Neural progenitor cell (in vitro differentiated cells): ENCODE data around the gene CLECL1.

Experiments
- EZH2 ChIP-seq: fragments of 200-600 bp; sonication (generic); IDR thresholded peaks from 2 replicates; pipeline ENCODE4 v1.6.1; 2017; ENCODE audit warnings: antibody characterized with exemption, mild to moderate bottlenecking, moderate library complexity
- EZH2phosphoT487 ChIP-seq: fragments of 200-600 bp; sonication (generic); IDR thresholded peaks from 2 replicates; pipeline ENCODE4 v1.6.1; 2017; ENCODE audit warnings: antibody characterized with exemption
- TF ChIP-seq, protein P1 (sequence below): fragments of 200-600 bp; sonication (generic); IDR thresholded peaks from 2 replicates; pipeline ENCODE4 v1.5.1; 2017; ENCODE audit warnings: antibody characterized with exemption, mild to moderate bottlenecking

DNA sequence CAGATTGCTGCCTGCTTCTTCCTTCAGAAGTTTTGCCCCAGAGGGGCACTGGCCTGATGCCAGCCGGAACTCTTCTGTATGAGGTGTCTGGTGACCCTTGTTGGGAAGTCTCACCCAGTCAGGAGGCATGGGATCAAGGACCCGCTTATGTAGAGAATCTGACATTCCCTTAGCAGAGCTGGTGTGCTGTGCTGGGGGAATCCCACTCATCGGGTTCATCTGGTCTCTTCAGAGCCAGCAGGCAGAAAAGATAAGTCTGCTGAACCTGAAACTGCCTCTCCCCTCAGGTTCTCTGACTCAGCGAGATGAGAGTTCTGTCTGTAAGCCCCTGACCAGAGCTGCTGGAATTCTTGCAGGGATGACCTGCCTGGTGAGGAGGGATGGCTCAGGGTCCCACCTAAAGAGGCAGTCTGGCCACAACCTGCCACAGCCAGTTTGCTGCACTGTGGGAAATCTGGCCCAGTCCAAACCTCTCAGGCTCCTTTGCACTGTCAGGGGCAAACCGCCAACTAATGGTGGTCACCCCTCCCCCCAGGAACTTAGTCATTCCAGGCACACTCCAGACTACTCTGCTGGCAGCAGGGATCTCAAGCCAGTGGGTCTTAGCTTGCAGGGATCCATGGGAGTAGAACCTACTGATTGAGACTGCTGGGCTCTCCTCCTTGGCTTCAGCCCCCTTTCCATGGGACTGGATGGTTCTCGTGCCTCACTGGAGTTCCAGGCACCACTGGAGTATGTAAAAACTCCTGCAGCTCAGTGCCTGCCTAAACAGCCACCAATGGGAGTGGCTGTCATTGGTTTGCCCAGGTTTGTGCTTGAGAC, 59.3 kb downstream of the CLECL1 start:
- TF ChIP-seq, protein P1, sequence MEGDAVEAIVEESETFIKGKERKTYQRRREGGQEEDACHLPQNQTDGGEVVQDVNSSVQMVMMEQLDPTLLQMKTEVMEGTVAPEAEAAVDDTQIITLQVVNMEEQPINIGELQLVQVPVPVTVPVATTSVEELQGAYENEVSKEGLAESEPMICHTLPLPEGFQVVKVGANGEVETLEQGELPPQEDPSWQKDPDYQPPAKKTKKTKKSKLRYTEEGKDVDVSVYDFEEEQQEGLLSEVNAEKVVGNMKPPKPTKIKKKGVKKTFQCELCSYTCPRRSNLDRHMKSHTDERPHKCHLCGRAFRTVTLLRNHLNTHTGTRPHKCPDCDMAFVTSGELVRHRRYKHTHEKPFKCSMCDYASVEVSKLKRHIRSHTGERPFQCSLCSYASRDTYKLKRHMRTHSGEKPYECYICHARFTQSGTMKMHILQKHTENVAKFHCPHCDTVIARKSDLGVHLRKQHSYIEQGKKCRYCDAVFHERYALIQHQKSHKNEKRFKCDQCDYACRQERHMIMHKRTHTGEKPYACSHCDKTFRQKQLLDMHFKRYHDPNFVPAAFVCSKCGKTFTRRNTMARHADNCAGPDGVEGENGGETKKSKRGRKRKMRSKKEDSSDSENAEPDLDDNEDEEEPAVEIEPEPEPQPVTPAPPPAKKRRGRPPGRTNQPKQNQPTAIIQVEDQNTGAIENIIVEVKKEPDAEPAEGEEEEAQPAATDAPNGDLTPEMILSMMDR: no peak
- TF ChIP-seq EZH2 (no peak), EZH2phosphoT487 (no peak)
